Activated CD4-positive, alpha-beta T cell treated with anti-CD3 and anti-CD28 coated beads, Interleukin-2, amount 50 U/mL, for 24 hours (primary cell): ENCODE measurements around the gene PHACTR3.
"Not testable (repeated sequence)": the region's sequence is repeated elsewhere in the genome, so short reads cannot be mapped to it uniquely, and the experiment has no call there.

Source experiments
- DNase-seq, 2 donors: peaks; one replicate each; pipeline ENCODE4 v3.0.0-alpha.2; 2020; ENCODE audit warnings: low read depth in 1 of 2, low spot score in 1 of 2

Gene PHACTR3

GRCh38 chr20:59618585-59618984 lies 14.2 kb downstream of the PHACTR3 start:
- not testable (repeated sequence) for DNase-seq

GRCh38 chr20:59620860-59621505 lies 16.6 kb downstream of the PHACTR3 start:
- DNase-seq: no peak

- DNase-seq: no peak
Measured at GRCh38 chr20:59622496-59622895, 18.2 kb downstream of the PHACTR3 start.

- no peak for DNase-seq
Measured at GRCh38 chr20:59623133-59623532, 18.8 kb downstream of the PHACTR3 start.

GRCh38 chr20:59623583-59623982 lies 19.2 kb downstream of the PHACTR3 start:
- no peak for DNase-seq

- no peak for DNase-seq
Measured at GRCh38 chr20:59624401-59624800, 20.1 kb downstream of the PHACTR3 start.

- DNase-seq: no peak
Measured at GRCh38 chr20:59625214-59625922, 21.0 kb downstream of the PHACTR3 start.

- no peak for DNase-seq
Measured at GRCh38 chr20:59627298-59627697, 23.0 kb downstream of the PHACTR3 start.

- DNase-seq: no peak
Measured at GRCh38 chr20:59628171-59628570, 23.8 kb downstream of the PHACTR3 start.

GRCh38 chr20:59629141-59630045 lies 25.1 kb downstream of the PHACTR3 start:
- DNase-seq: no peak

GRCh38 chr20:59630526-59630925 lies 26.2 kb downstream of the PHACTR3 start:
- DNase-seq: no peak

GRCh38 chr20:59631751-59632540 lies 27.6 kb downstream of the PHACTR3 start:
- no peak for DNase-seq

- no peak for DNase-seq
Measured at GRCh38 chr20:59632541-59633113, 28.3 kb downstream of the PHACTR3 start.

- DNase-seq: no peak
Measured at GRCh38 chr20:59633656-59634251, 29.4 kb downstream of the PHACTR3 start.

GRCh38 chr20:59634435-59635005 lies 30.2 kb downstream of the PHACTR3 start:
- DNase-seq: no peak

GRCh38 chr20:59636766-59637370 lies 32.5 kb downstream of the PHACTR3 start:
- no peak for DNase-seq

GRCh38 chr20:59640267-59640666 lies 35.9 kb downstream of the PHACTR3 start:
- DNase-seq: no peak

GRCh38 chr20:59643615-59644061 lies 39.3 kb downstream of the PHACTR3 start:
- no peak for DNase-seq

GRCh38 chr20:59644371-59644939 lies 40.1 kb downstream of the PHACTR3 start:
- DNase-seq: no peak
